ELF-1 (cell line): Measurements from ENCODE around the gene GLG1.
"Not testable (repeated sequence)": the region's sequence is repeated elsewhere in the genome, so short reads cannot be mapped to it uniquely, and the experiment has no call there.

ENCODE experiments used
- DNase-seq: peaks from one replicate; pipeline ENCODE4 v3.0.0-alpha.2; 2016; ENCODE audit warnings: low read depth, low spot score

Gene GLG1

GRCh38 chr16:74606521-74607309 lies at the start of gene GLG1:
Gene GLG1, minus strand, starts transcription at chr16:74607114. Its CDS starts 20 bp downstream, at chr16:74607094.
- peak; percentile 96 for DNase-seq

DNA sequence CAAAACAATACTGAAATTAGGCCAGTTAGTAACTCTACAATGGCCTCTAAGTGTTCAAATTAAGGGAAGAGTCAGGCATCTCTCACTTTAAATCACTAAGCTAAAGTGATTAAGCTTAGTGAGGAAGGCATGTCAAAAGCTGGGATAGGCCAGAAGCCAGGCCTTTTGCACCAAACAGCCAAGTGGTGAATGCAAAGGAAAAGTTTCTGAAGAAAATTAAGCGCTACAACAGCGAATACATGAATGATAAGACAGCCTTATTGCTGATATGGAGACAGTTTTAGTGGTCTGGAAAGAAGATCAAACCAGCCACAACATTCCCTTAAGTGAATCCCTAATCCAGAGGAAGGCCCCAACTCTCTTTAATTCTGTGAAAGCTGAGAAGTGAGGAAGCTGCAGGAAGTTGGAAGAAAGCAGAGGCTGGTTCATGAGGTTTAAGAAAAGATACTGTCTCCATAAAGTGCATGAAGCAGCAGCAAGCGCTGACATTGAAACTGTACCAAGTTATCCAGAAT lies 47.7 kb upstream of the GLG1 start:
- no peak for DNase-seq

GRCh38 chr16:74652883-74653282 lies 46.0 kb upstream of the GLG1 start:
- DNase-seq, result not testable (repeated sequence)

GRCh38 chr16:74652249-74652648 lies 45.3 kb upstream of the GLG1 start:
- no peak for DNase-seq

GRCh38 chr16:74651841-74652240 lies 44.9 kb upstream of the GLG1 start:
- DNase-seq, result no peak

DNA sequence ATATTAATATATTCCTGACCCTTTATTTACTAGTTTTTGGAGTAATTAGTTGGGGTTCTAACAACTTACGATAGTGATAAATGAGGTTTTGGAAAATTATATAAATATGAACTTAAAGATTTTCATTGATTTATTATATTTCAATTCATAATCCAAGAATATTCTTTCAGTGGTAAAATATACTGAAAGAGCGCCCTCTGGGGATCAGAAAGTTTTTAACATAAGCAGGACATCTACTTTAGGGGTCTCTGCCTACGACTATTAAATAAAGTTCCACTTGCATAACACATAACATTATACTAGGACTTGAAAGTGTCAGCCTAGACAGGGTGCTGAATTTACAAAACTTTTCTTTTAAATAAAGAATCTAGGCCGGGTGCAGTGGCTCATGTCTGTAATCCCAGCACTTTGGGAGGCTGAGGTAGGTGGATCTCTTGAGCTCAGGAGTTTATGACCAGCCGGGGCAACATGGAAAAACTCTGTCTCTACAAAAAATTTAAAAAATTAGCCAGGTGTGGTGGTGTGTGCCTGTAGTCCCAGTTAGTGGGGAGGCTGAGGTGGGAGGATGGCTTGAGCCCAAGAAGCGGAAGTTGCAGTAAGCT lies 44.2 kb upstream of the GLG1 start:
- no peak for DNase-seq

DNA sequence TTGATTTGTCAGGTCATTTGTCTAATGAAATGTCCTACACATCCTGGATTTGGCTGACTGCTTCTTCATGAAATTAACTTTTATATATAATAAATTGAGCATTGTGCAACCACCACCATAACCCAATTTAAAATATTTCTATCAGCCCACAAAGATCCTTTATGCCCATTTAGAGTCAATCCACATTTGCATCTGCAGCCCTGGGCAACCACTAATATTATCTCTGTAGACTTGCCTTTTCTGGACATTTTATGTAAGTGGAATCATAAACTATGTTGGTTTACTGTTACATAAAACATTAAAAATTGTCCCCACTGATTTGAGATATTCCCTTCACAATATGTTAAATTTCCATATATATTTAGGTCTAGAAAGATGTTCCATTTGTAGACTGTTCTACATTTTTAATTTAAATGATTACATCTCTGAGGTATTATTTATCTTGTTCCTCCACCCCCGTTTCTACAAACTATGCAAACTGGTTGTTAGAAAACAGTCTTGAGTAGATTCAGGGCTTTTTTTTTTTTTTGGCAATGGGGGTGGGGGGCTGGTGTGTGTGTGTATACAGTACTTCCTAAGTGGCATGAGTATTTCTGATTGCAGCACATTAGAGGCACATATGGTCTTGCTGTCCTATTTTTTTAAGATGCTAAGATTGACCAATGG lies 43.1 kb upstream of the GLG1 start:
- DNase-seq, result no peak

- DNase-seq, result no peak
These were observed 35.1 kb upstream of the GLG1 start for GRCh38 chr16:74641969-74642368.

- DNase-seq, result no peak
These were observed 31.0 kb upstream of the GLG1 start for GRCh38 chr16:74637742-74638453.

GRCh38 chr16:74635303-74635702 lies 28.4 kb upstream of the GLG1 start:
- DNase-seq, result no peak

GRCh38 chr16:74633686-74634085 lies 26.8 kb upstream of the GLG1 start:
- no peak for DNase-seq

DNA sequence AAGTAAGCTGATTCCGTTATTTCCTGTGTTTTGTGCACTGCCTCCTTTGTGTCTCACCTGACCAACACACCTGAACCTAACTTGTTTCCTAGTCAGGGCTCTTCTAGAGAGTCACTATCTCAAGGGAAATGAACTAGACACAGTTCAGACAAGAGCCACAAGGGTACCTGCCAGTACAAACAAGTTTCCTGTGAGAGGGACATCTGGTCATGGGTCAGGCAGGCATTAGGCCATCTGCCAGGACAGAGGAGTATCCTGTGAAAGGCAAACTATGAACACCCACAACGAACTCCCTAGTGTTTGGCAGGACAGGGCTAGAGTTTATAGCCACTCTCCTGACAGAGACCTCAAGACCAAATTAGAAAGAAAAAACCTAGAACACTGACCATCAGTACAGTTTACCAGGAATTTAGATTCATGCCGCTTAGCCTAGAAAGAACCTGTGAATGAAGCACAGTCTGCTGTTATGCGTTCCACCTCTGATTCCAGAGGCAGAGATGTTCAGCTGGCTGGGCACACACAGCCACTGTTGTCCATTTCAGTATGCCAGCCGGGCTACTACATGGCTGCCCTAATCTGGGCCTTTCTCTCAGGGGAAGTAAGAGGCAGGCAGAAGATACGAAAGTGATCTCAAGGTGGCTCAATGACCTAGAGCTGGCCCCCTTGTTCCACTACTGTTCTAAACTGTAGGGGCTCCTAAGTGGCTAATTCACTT lies 20.7 kb upstream of the GLG1 start:
- no peak for DNase-seq

GRCh38 chr16:74626741-74627416 lies 20.0 kb upstream of the GLG1 start:
- DNase-seq, result no peak

DNA sequence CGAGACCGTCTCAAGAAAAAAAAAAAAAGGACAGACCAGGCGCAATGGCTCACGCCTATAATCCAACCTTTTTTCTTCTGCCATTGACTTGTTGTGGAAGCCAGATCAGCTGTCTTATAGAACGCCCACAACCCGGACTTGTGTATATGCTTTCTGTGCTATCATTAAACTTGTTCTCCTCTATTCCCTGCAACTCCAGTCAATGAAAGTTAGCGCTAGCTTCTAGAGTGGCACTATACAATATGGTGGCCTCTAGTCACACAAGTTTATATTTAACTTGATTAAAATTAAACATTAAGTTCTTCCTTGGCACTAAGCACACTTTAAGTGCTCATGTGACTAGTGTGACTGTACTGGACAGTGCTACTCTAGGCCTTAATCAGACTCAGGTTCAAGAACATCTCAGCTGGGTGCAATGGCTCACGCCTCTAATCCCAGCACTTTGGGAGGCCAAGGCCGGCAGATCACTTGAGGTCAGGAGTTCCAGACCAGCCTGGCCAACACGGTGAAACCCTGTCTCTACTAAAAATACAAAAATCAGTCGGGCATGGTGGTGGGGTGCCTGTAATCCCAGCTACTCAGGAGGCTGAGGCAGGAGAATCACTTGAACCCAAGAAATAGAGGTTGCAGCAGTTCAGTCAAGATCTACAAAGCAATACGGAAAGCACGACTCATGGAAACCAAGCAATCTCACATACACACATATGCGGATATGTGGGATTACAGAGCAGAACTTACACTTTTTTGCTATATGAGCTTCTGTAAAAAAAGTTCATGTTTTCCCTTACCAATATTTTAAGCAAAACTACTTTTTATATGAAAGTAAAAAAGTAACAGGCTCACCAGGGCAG lies 18.8 kb upstream of the GLG1 start:
- DNase-seq, result no peak

- DNase-seq, result no peak
These were observed 16.9 kb upstream of the GLG1 start for GRCh38 chr16:74623839-74624235.

GRCh38 chr16:74623214-74623838 lies 16.4 kb upstream of the GLG1 start:
- DNase-seq, result no peak

- DNase-seq, result no peak
These were observed 15.1 kb upstream of the GLG1 start for GRCh38 chr16:74622005-74622404.

DNA sequence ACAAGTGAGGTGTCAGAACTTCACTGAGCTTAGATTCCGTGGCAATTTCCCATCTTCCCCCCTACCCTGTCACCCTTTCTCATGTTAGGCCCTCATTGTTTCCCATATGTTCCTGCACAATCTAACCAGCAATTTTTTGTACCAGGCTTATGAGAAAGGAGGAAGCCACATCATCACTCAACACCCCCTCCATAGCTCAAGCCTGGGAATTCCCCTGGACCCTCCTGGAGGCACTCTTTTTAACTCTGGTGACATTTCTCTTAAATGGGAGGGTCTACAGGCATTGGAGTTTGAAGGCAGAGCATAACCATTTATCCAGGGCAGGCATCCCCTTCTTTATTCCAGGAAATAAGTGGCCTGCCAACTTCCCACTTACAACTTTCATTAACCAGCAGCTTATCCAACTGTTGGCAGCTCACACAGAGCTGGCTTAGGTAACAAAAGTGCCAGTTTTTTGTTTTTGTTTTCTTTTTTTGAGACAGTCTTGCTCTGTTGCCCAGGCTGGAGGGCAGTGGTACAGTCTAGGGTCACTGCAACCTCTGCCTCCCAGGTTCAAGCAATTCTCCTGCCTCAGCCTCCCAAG lies 10.4 kb upstream of the GLG1 start:
- no peak for DNase-seq

GRCh38 chr16:74611721-74612120 lies 4.8 kb upstream of the GLG1 start:
- DNase-seq, result no peak
